IPS-18c (cell line): ENCODE data around the gene ULBP3.

Experiments used
- H3K4me3 ChIP-seq: 2 replicates; pipeline ENCODE4 v1.7.0; 2013; ENCODE audit warnings: low read depth, mild to moderate bottlenecking, low read length, moderate library complexity; ENCODE audit not compliant: insufficient read depth
- H3K9me3 ChIP-seq: one replicate; pipeline ENCODE4 v1.6.1; 2013; ENCODE audit warnings: mild to moderate bottlenecking, low read length, moderate library complexity; ENCODE audit not compliant: control insufficient read depth, insufficient read depth

The ULBP3 gene

GRCh38 chr6:150056916-150057315, 12.0 kb downstream of the ULBP3 start:
- no peak overlapping the region for H3K4me3 ChIP-seq
- no peaks in the 10 kb centered on the region for H3K9me3 ChIP-seq

GRCh38 chr6:150056156-150056555, 12.8 kb downstream of the ULBP3 start:
- H3K9me3 ChIP-seq, result no peaks in the 10 kb centered on the region
- H3K4me3 ChIP-seq, result no peak overlapping the region

GRCh38 chr6:150055131-150055530, 13.8 kb downstream of the ULBP3 start:
- Histone ChIP-seq H3K4me3 (no peak overlapping the region), H3K9me3 (no peaks in the 10 kb centered on the region)

GRCh38 chr6:150053450-150053849, 15.5 kb downstream of the ULBP3 start:
- Histone ChIP-seq H3K9me3 (no peaks in the 10 kb centered on the region), H3K4me3 (no peak overlapping the region)

- Histone ChIP-seq H3K4me3 (no peak overlapping the region), H3K9me3 (no peaks in the 10 kb centered on the region)
Measured at GRCh38 chr6:150050846-150051245, 18.1 kb downstream of the ULBP3 start.

- Histone ChIP-seq H3K9me3 (no peaks in the 10 kb centered on the region), H3K4me3 (no peak overlapping the region)
Measured at GRCh38 chr6:150048099-150048498, 20.8 kb downstream of the ULBP3 start.

GRCh38 chr6:150046943-150047342, 22.0 kb downstream of the ULBP3 start:
- no peak overlapping the region for H3K4me3 ChIP-seq
- H3K9me3 ChIP-seq, result no peaks in the 10 kb centered on the region

GRCh38 chr6:150044621-150045145, 24.2 kb downstream of the ULBP3 start:
- H3K4me3 ChIP-seq, result no peak overlapping the region
- no peaks in the 10 kb centered on the region for H3K9me3 ChIP-seq

GRCh38 chr6:150043501-150044412, 25.2 kb downstream of the ULBP3 start:
- Histone ChIP-seq H3K9me3 (no peaks in the 10 kb centered on the region), H3K4me3 (no peak overlapping the region)

GRCh38 chr6:150043096-150043495, 25.8 kb downstream of the ULBP3 start:
- no peak overlapping the region for H3K4me3 ChIP-seq

GRCh38 chr6:150038202-150039062, 30.5 kb downstream of the ULBP3 start:
- Histone ChIP-seq H3K9me3 (no peaks in the 10 kb centered on the region), H3K4me3 (peak overlapping the region; percentile 49)

More at GRCh38 chr6:150043096-150043495, 25.8 kb downstream of the ULBP3 start:
- no peaks in the 10 kb centered on the region for H3K9me3 ChIP-seq

- H3K4me3 ChIP-seq, result peak overlapping the region; percentile 49
- no peaks in the 10 kb centered on the region for H3K9me3 ChIP-seq
Measured at GRCh38 chr6:150037526-150038201, 31.3 kb downstream of the ULBP3 start.

- H3K9me3 ChIP-seq, result no peaks in the 10 kb centered on the region
- H3K4me3 ChIP-seq, result no peak overlapping the region
Measured at GRCh38 chr6:150036081-150036480, 32.8 kb downstream of the ULBP3 start.

GRCh38 chr6:150033207-150033771, 35.6 kb downstream of the ULBP3 start:
- H3K9me3 ChIP-seq, result no peaks in the 10 kb centered on the region
- no peak overlapping the region for H3K4me3 ChIP-seq

GRCh38 chr6:150032598-150032997, 36.3 kb downstream of the ULBP3 start:
- no peaks in the 10 kb centered on the region for H3K9me3 ChIP-seq
- no peak overlapping the region for H3K4me3 ChIP-seq

GRCh38 chr6:150030611-150031010, 38.3 kb downstream of the ULBP3 start:
- no peaks in the 10 kb centered on the region for H3K9me3 ChIP-seq
- H3K4me3 ChIP-seq, result no peak overlapping the region

GRCh38 chr6:150029749-150030148, 39.2 kb downstream of the ULBP3 start:
- no peaks in the 10 kb centered on the region for H3K9me3 ChIP-seq
- H3K4me3 ChIP-seq, result no peak overlapping the region
